Activated T-cell treated with anti-CD3 and anti-CD28 coated beads, Interleukin-2, amount 50 U/mL, for 1 hour (primary cell): ENCODE measurements around the gene WDR6.

Source experiments
- DNase-seq: peaks from one replicate; pipeline ENCODE4 v3.0.0-alpha.2; 2020

The WDR6 gene

GRCh38 chr3:49017229-49017970, 10.2 kb downstream of the WDR6 start:
- no peak for DNase-seq

DNA sequence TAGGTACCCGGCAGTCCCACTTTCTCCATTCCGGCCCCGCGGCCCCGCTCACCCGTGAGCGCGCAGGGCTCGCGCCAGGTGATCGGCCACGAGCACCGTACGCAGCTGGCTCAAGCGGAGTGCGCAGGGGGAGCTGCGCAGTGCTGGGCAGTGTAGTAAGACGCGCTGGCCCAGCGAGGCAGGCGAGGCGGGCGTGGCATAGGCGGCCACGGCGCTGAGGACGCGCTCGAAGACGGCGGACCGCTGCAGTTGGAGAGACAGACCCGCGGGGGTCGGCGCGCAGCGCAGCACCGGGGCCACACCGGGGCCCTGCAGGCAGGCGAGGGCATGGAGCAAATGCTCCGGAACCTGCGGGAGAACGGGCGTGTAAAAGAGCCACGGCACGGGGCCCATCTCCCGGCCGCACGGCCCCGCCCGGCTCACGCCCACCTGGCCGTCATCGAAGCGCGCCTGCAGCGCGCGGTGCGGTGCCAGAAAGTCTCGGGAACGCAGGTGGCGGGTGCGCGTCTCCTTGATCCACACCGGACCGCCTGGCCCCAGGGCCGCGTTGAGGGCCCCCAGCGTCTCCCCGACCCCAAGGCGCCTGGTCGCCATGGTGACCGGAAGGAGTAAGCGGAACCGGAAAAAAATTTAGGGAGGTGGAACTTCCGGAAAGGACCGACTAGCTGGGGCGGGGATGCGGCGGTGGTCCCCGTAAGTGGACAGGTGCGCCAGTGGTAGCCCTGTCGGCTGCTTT, 10.9 kb downstream of the WDR6 start, which contains the start of gene DALRD3:
Gene DALRD3 (minus strand): TSS at position 610 of the 736 bp plus-strand sequence. CDS start 16 bp downstream, at position 594.
- peak; percentile 69 for DNase-seq

DNA sequence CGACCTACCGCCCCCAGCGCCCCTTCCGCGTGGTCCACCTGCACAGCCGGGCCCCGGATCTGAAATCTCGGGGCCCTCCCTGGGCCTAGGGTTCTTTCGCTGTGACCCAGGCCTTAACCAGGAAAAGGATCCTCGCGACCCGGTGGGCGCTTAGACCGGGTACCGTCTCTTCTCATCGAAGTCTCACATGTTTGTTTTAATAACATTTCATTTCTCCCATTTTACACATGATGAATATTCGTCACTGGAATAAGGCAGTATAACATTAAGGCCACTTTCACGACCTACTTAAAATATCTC, 11.5 kb downstream of the WDR6 start:
- DNase-seq = no peak

DNA sequence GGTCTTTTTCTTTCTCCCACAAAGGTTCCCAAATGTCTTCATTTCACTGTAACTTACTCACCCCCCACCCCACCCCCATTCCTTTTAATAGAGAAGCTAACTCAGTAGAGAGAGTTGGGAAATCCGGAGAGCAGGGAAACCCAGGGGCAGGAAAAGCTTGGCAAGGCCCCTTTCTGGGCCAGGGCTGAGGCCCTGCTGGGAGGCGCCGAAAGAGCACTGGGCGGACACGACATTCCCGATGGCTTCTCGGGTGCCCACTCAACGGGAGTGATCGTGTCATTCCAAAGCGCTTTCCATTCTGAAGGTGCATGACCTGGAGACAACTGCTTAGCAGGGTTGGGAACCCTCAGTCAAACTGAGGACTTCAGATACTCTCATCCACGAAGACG, 12.7 kb downstream of the WDR6 start:
- no peak for DNase-seq

GRCh38 chr3:49020330-49021212, 13.4 kb downstream of the WDR6 start:
- DNase-seq = peak; percentile 43

- peak; percentile 98 for DNase-seq
These were observed 14.1 kb downstream of the WDR6 start for GRCh38 chr3:49021213-49021812.

GRCh38 chr3:49021813-49022687, 14.9 kb downstream of the WDR6 start, which contains the start of gene NDUFAF3:
Gene NDUFAF3, plus strand, starts transcription at chr3:49022121. Its CDS starts 24 bp downstream, at chr3:49022145.
- DNase-seq = peak; percentile 94

DNA sequence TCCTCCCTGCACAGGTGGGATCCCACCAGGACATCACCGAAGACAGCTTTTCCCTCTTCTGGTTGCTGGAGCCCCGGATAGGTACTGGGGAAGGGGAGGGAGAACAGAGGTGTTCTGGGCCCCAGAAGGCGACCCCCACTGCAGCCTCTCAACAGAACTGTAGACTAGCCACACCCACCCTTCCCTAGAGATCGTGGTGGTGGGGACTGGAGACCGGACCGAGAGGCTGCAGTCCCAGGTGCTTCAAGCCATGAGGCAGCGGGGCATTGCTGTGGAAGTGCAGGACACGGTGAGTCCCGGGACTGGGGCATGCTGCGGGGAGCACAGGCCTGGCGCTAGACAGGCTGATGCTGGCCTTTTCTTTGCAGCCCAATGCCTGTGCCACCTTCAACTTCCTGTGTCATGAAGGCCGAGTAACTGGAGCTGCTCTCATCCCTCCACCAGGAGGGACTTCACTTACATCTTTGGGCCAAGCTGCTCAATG, 15.5 kb downstream of the WDR6 start:
- DNase-seq = no peak

- DNase-seq = no peak
These were observed 16.6 kb downstream of the WDR6 start for GRCh38 chr3:49023775-49024174.

DNA sequence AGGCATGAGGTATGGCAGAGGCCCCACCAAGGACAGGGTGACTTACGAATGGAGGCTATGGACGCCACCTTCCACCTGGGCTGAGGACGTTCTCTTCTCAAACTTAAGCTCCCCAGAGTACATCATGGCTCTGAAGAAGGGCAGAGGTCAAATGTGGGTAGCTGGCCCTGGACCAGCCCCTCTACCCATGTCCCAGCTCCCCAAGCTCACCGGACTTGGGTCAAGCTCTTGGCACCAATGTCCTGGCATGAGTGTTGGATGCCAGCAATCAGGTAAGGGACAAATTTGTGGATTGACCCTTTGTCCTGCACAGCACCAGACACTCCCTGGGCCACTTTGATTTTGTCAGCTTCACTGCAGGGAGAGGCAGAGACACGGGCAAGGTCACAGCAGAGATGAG, 17.3 kb downstream of the WDR6 start:
- no peak for DNase-seq

- no peak for DNase-seq
These were observed 18.0 kb downstream of the WDR6 start for GRCh38 chr3:49025005-49025792.

- DNase-seq = no peak
These were observed 18.8 kb downstream of the WDR6 start for GRCh38 chr3:49025793-49026520.

DNA sequence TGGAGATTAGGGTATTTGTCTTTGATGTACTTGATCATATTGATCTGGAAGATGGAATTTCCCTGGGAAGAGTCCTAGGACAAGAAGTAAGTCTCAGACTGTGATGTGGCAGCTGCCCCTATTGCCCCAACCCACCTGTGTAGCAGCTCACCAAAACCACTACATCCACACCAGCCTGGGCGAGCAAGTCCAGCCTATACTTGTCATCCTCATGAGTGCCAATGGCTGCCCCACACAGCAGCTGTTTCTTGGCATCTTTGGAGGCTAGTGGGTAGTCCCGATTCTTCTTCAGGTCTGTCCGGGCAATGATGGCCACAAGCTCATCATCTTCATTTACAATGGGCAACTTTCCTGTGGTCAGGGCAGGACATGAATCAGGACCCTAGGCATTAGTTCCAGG, 19.3 kb downstream of the WDR6 start:
- no peak for DNase-seq

DNA sequence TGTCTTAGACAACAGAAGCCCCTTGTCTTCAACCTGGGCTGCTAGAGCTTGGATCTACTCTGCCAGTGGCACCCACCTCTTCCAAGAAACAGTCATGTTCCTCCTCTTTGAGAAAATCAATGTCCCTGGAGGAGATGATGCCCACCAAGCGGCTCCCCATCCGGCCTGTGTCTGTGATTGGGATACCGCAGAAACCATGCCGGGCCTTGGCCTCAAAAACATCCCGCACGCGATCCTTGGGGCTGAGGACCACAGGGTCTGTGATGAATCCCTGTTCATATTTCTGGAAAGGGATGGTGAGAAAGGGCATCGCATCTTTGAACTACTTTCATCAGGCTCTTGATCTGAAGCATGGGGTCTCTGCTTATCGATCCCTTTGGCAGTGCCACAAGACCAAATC, 20.4 kb downstream of the WDR6 start:
- no peak for DNase-seq

GRCh38 chr3:49028298-49028672, 21.1 kb downstream of the WDR6 start:
- no peak for DNase-seq

GRCh38 chr3:49028673-49029562, 21.7 kb downstream of the WDR6 start, which contains the start of gene IMPDH2:
Gene IMPDH2, minus strand, starts transcription at chr3:49029398. Its CDS starts 48 bp downstream, at chr3:49029350.
- peak; percentile 95 for DNase-seq

GRCh38 chr3:49029563-49029884, 22.3 kb downstream of the WDR6 start:
- no peak for DNase-seq

DNA sequence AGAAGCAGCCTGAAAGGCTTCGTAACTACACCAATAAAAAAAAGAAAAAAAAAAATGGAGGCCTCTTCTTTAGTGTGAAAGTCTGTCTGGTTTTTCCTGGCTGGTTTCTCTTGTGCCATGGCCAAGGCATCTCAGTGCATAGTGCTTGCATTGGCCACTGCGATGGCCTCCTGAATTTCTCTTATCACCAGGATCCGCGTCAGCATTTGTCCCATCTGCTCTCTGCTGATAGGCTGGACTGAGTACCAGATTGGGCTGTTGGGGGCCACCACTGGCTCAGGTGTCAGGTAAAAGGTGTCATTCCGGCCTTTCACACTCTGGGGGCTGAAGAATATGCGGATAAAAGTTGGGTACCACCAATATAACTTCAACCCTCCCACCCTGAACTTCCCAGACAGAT, 23.1 kb downstream of the WDR6 start:
- DNase-seq = no peak

DNA sequence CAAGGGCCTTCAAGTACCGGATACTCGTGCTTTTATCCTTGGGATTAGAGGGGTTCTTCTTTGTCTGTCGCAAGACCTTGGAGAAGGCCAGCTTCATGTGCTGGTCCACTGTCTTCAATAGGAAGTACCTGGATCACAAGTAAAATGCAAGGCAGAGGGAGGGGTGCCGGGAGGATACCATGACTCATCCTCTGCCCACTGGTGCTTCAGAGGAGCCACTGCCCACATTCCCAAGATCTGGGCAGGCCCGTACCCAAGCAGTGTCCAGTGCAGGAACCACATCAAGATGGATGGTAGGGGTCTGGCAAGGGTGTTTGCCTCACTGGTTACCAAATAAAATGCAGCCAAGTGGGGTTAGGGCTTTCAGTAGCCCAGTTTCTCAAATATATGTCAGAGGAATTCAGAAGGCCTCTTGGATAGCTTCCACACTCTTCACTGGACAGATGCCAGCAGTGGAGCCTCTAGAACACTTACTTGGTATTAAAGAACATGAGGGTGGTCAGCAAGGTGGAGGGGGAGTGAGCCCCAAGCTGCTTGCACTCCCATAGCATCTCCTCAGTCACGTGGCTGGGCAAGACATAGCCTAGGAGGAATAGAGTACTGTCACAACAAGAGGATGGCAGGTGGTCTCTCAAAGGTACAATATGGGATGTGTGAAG, 25.6 kb downstream of the WDR6 start:
- DNase-seq = no peak
